Central memory CD8-positive, alpha-beta T cell (primary cell): ENCODE results near the gene TIPIN.
"Not testable (repeated sequence)": the region's sequence is repeated elsewhere in the genome, so short reads cannot be mapped to it uniquely, and the experiment has no call there.

Experiments used
- ATAC-seq: fragments of 150-1000 bp; cut with Tn5 transposase; replicated peaks from 2 replicates; pipeline ENCODE4 v1.10.0; 2022; ENCODE audit warnings: mild to moderate bottlenecking, moderate FRiP score, moderate number of reproducible peaks; ENCODE audit not compliant: poor library complexity, severe bottlenecking; ENCODE audit errors: extremely low read depth
- DNase-seq, 2 donors: peaks; one replicate each; pipeline ENCODE4 v3.0.0; 2021; ENCODE audit warnings: low spot score in 2 of 2
- H3K27ac Mint-ChIP-seq: one replicate; pipeline ENCODE4 v1.8.0; 2022; ENCODE audit warnings: low read depth, mild to moderate bottlenecking, moderate library complexity, mixed read lengths
- H3K27me3 Mint-ChIP-seq: one replicate; pipeline ENCODE4 v1.8.0; 2022; ENCODE audit warnings: mixed read lengths
- H3K36me3 Mint-ChIP-seq: one replicate; pipeline ENCODE4 v1.8.0; 2022; ENCODE audit warnings: mild to moderate bottlenecking, moderate library complexity, mixed read lengths; ENCODE audit not compliant: insufficient read depth
- H3K4me1 Mint-ChIP-seq: one replicate; pipeline ENCODE4 v1.8.0; 2022; ENCODE audit warnings: mixed read lengths
- H3K4me3 Mint-ChIP-seq: one replicate; pipeline ENCODE4 v1.8.0; 2022; ENCODE audit warnings: mild to moderate bottlenecking, moderate library complexity, mixed read lengths
- H3K9me3 Mint-ChIP-seq: one replicate; pipeline ENCODE4 v1.8.0; 2022; ENCODE audit warnings: mixed read lengths

TIPIN gene

DNA sequence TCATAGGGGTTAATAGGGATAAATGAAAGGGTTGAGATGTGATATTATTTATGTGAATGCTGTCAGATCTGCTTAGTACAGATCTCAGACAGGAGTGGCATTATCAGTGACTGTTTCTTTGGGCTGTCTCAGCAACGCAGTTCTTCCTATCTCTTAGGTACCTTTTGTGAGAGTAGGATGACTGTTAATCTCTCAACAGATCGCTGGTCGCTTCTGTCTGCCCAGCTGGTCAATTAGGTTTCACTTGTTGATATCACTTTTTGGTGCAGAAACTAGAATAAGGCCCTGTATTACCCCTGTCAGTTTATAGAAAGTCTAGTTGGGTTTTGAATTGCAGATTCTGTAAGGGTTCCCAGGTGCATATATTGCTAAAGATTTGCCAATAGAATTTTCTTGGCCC is 46.7 kb downstream of the TIPIN start:
- DNase-seq, result no peak
- H3K27ac Mint-ChIP-seq, result no peak overlapping the region
- H3K4me1 Mint-ChIP-seq, result peaks cover 6% of the 10 kb centered on the region
- H3K4me3 Mint-ChIP-seq, result no peak overlapping the region
- peaks cover 57% of the 10 kb centered on the region for H3K36me3 Mint-ChIP-seq
- H3K9me3 Mint-ChIP-seq, result no peaks in the 10 kb centered on the region
- H3K27me3 Mint-ChIP-seq, result no peaks in the 10 kb centered on the region
- ATAC-seq, result no peak

DNA sequence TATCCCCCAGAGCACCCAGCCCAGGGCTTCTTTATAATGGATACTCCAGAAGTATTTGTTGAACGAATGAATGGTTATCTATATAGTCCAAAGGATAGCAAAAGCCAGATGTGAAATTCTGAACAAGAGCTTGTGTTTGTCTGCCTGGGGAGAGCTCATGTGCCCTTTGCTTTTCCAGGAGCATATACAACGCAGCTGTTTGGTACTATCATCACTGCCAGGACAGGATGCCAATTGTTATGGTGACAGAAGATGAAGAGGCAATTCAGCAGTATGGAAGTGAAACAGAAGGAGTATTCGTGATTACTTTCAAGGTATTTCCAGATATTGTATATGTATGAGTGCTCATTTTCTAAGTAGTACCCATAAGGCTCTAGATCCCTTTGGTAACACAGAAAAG is 48.0 kb downstream of the TIPIN start:
- Mint-ChIP-seq H3K36me3 (peaks cover 52% of the 10 kb centered on the region), H3K9me3 (no peaks in the 10 kb centered on the region), H3K27ac (no peak overlapping the region), H3K4me3 (no peak overlapping the region), H3K4me1 (peaks cover 7% of the 10 kb centered on the region), H3K27me3 (no peaks in the 10 kb centered on the region)
- ATAC-seq (no peak), DNase-seq (no peak)

- H3K4me3 Mint-ChIP-seq, result no peak overlapping the region
- H3K9me3 Mint-ChIP-seq, result no peaks in the 10 kb centered on the region
- peaks cover 39% of the 10 kb centered on the region for H3K36me3 Mint-ChIP-seq
- no peak for ATAC-seq
- H3K27ac Mint-ChIP-seq, result no peak overlapping the region
- H3K27me3 Mint-ChIP-seq, result no peaks in the 10 kb centered on the region
- peaks cover 22% of the 10 kb centered on the region for H3K4me1 Mint-ChIP-seq
- DNase-seq, result no peak
These were observed 50.1 kb downstream of the TIPIN start for GRCh38 chr15:66306381-66306780.

DNA sequence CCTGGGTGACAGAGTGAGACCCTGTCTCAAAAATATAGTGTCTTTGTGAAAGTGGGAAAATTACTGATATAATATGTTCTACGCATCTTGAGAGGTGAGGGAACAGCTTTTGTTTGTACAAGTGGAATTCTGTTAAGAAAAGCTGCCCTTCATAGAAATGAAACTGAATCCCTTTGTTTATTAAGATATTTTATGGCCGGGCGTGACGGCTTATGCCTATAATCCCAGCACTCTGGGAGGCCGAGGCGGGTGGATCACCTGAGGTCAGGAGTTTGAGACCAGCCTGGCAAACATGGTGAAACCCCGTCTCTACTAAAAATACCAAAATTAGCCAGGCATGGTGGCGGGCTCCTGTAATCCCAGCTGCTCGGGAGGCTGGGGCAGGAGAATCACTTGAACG is 52.1 kb downstream of the TIPIN start:
- ATAC-seq, H3K27me3 Mint-ChIP-seq: not testable (repeated sequence)

GRCh38 chr15:66302489-66303278 is 53.8 kb downstream of the TIPIN start:
- peak overlapping the region; percentile 62 for H3K27ac Mint-ChIP-seq
- DNase-seq, result no peak

More for the DNA sequence above, 52.1 kb downstream of the TIPIN start:
- Mint-ChIP-seq H3K4me1 (peaks cover 26% of the 10 kb centered on the region), H3K36me3 (peaks cover 23% of the 10 kb centered on the region)
- H3K27ac Mint-ChIP-seq, H3K9me3 Mint-ChIP-seq, DNase-seq, H3K4me3 Mint-ChIP-seq: not testable (repeated sequence)

DNA sequence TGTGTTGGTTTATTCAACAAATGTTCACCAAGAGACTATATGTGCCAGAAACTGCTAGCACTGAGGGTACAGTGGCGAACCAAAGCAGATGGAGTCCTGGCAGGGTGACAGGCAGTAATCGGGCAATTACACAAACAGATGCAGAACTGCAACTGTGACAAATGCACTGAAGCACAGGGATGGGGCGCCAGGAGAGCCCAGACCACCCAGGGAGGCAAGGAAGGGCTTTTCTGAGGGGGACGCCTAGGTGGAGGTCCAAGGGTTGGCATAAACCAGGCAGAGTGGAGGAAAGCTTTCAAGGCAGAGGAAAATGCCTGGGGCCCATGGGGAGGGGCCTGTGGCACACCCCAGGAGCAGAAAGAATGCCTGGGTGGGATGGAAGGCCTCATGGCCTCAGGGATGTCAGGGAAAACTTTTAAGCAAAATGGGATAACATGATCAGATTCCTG is 57.7 kb downstream of the TIPIN start:
- DNase-seq (no peak), ATAC-seq (no peak)
- H3K36me3 Mint-ChIP-seq, result peaks cover 17% of the 10 kb centered on the region
- H3K9me3 Mint-ChIP-seq, result no peaks in the 10 kb centered on the region
- H3K27me3 Mint-ChIP-seq, result no peaks in the 10 kb centered on the region
- H3K4me1 Mint-ChIP-seq, result peaks cover 48% of the 10 kb centered on the region
- no peak overlapping the region for H3K4me3 Mint-ChIP-seq
- peak overlapping the region; percentile 30 for H3K27ac Mint-ChIP-seq

More at GRCh38 chr15:66302489-66303278, 53.8 kb downstream of the TIPIN start:
- peaks cover 31% of the 10 kb centered on the region for H3K4me1 Mint-ChIP-seq
- ATAC-seq, result no peak
- no peak overlapping the region for H3K4me3 Mint-ChIP-seq
- H3K9me3 Mint-ChIP-seq, result no peaks in the 10 kb centered on the region
- H3K36me3 Mint-ChIP-seq, result peaks cover 12% of the 10 kb centered on the region
- no peaks in the 10 kb centered on the region for H3K27me3 Mint-ChIP-seq

DNA sequence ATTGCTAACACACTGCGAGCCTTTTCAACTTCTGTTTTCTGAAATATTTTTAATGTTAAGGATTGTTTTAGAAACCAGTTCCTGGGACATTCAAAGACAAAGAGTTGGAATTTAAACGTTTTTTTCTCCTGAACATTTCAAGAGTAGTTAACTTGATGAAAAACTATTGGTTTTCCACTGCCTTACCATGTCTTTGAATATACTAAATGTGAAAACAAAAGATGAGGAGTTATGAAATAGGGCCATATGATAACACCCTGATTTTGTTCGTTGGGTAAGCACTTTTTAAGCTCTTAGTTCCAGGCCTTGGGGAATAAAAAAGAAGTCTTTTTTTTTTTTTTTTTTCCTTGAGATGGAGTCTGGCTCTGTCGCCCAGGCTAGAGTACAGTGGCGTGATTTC is 60.3 kb downstream of the TIPIN start:
- H3K27ac Mint-ChIP-seq, result no peak overlapping the region
- H3K36me3 Mint-ChIP-seq, result peaks cover 16% of the 10 kb centered on the region
- ATAC-seq (no peak), DNase-seq (no peak)
- no peak overlapping the region for H3K4me3 Mint-ChIP-seq
- no peaks in the 10 kb centered on the region for H3K27me3 Mint-ChIP-seq
- peaks cover 43% of the 10 kb centered on the region for H3K4me1 Mint-ChIP-seq
- no peaks in the 10 kb centered on the region for H3K9me3 Mint-ChIP-seq

DNA sequence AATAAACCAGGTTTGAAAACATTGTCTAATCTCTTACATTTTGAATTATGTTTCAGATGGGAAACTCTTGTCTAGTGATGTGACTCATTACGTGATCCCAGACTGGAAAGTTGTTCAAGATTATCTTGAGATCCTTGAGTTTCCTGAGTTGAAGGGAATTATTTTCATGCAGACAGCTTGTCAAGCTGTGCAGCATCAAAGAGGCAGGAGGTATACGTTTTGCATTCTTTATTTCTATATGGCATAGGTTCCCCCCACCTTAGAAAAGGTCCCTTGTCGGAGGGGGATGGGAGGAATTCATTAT is 61.6 kb downstream of the TIPIN start:
- H3K9me3 Mint-ChIP-seq, result no peaks in the 10 kb centered on the region
- H3K4me1 Mint-ChIP-seq, result peaks cover 41% of the 10 kb centered on the region

DNA sequence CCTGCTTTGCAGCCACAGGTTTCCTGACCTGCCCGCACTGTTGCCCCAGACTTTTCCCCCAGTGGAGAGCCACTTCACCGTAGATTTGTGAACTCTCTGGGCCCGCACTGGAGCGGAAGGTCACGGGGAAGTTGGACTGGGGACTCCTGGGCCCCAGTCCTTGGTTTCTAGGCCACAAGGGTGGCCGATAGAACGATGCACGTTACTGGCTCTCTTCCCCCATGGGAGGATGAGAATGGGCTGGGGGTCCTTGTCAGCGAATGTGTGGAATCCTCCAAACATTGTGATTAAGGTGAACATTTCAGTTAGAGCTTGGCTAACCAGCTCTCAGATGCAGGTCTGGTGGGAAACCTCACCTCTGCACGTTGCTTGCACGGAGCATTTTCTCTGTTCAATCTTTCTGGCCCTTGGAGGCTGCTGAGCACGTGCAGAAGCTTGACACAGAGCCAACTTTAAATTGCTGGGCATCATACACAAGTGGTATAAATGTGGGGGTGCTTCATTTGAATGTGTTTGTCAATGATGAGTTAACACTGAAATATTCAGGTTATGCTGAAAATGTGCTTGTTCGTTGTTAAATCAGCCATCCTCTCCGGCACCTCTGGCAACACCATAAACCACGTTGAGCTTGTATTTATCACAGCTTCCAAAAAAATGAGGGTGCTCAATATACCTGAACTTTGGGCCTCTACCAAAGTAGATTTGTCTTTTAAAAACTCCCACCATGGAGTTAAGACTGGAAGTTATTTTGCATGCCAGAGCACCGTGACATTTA is 62.1 kb downstream of the TIPIN start:
- no peaks in the 10 kb centered on the region for H3K27me3 Mint-ChIP-seq
- H3K27ac Mint-ChIP-seq, result peak overlapping the region; percentile 98
- H3K9me3 Mint-ChIP-seq, result no peaks in the 10 kb centered on the region
- DNase-seq (no peak), ATAC-seq (peak; percentile 3)
- H3K36me3 Mint-ChIP-seq, result peaks cover 14% of the 10 kb centered on the region
- H3K4me3 Mint-ChIP-seq, result peak overlapping the region; percentile 84
- peaks cover 41% of the 10 kb centered on the region for H3K4me1 Mint-ChIP-seq

More for the DNA sequence above, 61.6 kb downstream of the TIPIN start:
- Mint-ChIP-seq H3K4me3 (peak overlapping the region; percentile 84), H3K27me3 (no peaks in the 10 kb centered on the region), H3K27ac (peak overlapping the region; percentile 98), H3K36me3 (peaks cover 16% of the 10 kb centered on the region)
- DNase-seq (no peak), ATAC-seq (no peak)

- Mint-ChIP-seq H3K27me3 (no peaks in the 10 kb centered on the region), H3K9me3 (no peaks in the 10 kb centered on the region), H3K27ac (peak within 1 kb of the TSS; percentile 98), H3K36me3 (peaks cover 13% of the 10 kb centered on the region), H3K4me3 (peak within 1 kb of the TSS; percentile 89), H3K4me1 (peaks cover 37% of the 10 kb centered on the region)
- ATAC-seq (peak; percentile 84), DNase-seq (peak; percentile 49 to 51)
These were observed 62.9 kb downstream of the TIPIN start, which contains the start of gene DIS3L for GRCh38 chr15:66293419-66294156. Gene DIS3L, plus strand, starts transcription at chr15:66293568. Its CDS starts 29 bp downstream, at chr15:66293597.

GRCh38 chr15:66292571-66293418 is 63.7 kb downstream of the TIPIN start:
- peaks cover 13% of the 10 kb centered on the region for H3K36me3 Mint-ChIP-seq
- DNase-seq (no peak), ATAC-seq (no peak)
- H3K9me3 Mint-ChIP-seq, result no peaks in the 10 kb centered on the region
- H3K27me3 Mint-ChIP-seq, result no peaks in the 10 kb centered on the region
- peaks cover 36% of the 10 kb centered on the region for H3K4me1 Mint-ChIP-seq
- H3K27ac Mint-ChIP-seq, result peak overlapping the region; percentile 98
- peak overlapping the region; percentile 89 for H3K4me3 Mint-ChIP-seq
